GM18507 (cell line): ENCODE data around the gene PRELID3B.

Experiments used
- DNase-seq: peaks from one replicate; pipeline ENCODE4 v3.0.0; 2011; ENCODE audit warnings: low read depth; ENCODE audit not compliant: insufficient read length; ENCODE audit errors: extremely low spot score
- FAIRE-seq: peaks from 2 replicates; lab custom pipeline; 2011; peaks lifted over from hg19 to GRCh38; lab: Jason Lieb, UNC

The PRELID3B gene

DNA sequence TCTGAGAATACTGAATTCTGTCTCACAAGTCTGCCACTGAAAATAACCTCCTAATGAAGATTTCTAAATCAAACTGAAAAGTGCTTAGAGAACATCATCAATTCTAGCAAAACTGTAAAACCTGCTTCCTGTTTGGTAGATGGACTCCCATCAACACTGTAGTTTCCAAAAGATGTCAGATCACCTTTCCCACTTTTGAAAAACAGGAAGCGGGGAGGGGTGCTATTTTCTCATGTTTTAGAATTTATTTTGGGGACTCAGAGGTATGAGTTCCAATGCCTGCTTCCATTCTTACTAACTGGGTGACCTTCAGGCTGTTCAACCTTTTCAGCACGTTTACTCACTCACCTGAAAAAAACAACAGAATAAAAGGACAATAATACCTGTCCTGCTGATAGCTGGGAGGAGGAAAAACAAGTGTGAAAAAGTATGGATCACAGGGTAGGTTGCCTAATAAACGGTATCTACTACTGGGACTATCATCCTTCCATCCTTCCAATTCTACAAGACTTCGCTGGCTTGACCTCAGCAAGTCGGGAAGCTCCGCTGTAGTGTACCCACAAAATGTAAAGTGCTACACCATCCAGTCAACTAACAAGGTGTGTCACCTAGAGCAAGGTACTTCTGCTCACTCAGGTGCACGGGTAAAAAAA is 11.5 kb downstream of the PRELID3B start:
- DNase-seq (no peak), FAIRE-seq (peak; percentile 53)

- DNase-seq (no peak), FAIRE-seq (no peak)
Measured at GRCh38 chr20:59028812-59029211, 13.8 kb downstream of the PRELID3B start.

DNA sequence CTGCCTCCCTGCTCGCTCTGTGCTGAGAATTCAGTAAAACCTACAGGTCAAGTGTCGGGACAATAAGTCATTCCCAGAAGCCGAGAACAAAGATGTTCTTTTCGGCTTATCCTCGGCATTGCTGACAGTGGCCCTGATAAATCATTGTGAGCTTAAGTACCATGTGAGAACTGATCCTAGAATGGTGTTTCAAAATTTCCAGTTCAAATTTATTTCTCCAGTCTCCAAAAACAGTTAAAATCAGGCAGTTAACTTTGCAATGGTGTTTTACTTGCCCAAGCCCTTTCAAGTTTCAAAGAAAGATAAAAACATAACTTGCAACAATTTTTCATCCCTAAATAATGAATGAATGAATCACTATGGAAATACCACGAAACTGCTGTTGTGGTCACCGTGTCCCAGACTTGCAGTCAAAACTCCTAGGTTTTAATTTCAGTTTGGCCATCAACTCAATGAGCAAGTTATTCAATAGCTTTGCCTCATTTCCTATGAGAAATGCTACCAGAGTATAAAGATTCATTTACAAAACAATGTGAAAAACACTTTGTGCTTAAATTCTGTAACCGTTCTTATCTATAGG is 14.8 kb downstream of the PRELID3B start:
- no peak for DNase-seq
- no peak for FAIRE-seq

DNA sequence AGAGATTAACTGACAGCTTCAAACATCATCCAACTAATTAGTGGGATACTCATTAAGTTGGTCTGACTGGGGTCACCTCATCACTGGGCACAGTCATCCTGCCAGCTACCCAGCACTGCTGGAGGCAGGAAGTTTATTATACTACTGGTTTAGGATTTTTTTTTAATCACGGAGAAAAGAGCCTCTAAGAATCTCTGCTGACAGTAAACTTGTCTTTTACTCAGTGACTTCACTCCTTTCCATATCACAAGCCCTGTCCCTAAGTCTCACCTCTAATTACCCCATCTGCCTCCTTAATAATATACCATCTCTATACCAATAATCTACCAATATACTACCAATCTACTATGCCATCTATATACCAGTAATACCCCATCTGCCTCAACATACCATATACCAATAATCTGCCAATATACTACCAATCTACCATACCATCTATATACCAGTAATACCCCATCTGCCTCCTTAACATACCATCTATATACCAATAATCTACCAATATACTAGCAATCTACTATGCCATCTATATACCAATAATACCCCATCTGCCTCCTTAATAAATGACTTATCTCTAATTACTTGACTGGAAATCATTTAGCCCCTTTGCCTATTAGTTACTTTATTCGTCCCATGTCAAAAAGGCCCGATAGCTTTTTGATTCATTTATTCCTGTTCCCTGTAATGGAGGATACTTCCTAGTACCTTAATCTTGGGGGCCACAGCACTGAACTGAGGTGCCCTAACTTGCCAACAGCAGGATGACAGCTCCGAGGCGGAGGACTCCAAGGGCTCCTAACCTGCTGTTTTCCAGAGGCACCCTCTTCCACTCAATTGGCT is 15.5 kb downstream of the PRELID3B start:
- DNase-seq = no peak
- FAIRE-seq = no peak

DNA sequence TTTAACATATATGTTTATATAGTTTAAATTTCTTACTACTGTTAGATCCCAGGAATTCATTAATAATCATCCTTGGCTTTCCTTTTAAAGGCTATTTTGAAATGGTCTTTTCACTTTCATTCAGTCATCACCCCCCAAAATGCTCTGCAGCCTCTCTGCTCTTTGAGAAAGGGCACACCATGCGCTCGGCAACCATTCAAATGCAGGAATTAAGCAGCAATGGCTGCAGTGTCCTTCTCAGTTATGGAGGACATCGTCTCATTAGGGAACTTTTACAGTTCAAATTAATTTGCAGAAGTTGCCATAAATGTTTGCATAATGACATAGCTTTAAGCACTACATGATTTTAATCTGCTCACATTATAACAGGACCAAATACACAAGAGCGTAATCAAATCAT is 17.1 kb downstream of the PRELID3B start:
- DNase-seq (no peak), FAIRE-seq (no peak)

GRCh38 chr20:59025086-59025485 is 17.5 kb downstream of the PRELID3B start:
- DNase-seq = no peak
- FAIRE-seq = no peak

DNA sequence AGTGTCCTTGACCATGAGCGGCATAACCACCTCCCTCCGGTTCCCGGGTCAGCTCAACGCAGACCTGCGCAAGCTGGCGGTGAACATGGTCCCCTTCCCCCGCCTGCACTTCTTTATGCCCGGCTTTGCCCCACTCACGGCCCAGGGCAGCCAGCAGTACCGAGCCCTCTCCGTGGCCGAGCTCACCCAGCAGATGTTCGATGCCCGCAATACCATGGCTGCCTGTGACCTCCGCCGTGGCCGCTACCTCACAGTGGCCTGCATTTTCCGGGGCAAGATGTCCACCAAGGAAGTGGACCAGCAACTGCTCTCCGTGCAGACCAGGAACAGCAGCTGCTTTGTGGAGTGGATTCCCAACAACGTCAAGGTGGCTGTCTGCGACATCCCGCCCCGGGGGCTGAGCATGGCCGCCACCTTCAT is 18.5 kb downstream of the PRELID3B start:
- FAIRE-seq (no peak), DNase-seq (no peak)

- FAIRE-seq (no peak), DNase-seq (no peak)
Measured at GRCh38 chr20:59023616-59024015, 19.0 kb downstream of the PRELID3B start.

- no peak for DNase-seq
- FAIRE-seq = no peak
Measured at GRCh38 chr20:59022754-59023153, 19.8 kb downstream of the PRELID3B start.

- DNase-seq (no peak), FAIRE-seq (no peak)
Measured at GRCh38 chr20:59020938-59021551, 21.5 kb downstream of the PRELID3B start.

DNA sequence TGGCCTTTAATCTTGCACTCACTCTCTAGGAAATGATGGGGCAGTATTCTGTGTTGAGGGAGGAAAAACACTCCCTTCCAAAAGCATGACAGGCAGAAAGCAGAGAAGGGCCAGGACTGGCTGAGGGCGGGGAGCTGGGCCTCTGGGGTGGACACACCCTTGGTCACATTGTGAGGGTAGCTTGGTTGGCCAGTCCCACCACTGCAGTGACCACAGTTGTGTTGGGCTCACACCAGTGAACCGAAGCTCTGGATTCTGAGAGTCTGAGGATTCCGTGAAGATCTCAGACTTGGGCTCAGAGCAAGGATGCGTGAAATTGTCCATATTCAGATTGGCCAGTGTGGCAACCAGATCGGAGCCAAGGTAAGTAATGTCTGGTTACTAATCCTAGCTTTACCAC is 23.4 kb downstream of the PRELID3B start, which contains the start of gene TUBB1:
TUBB1 (plus strand) TSS at position 213 of the 400 bp plus-strand sequence; CDS start at position 307, 94 bp downstream.
- FAIRE-seq = no peak
- no peak for DNase-seq

DNA sequence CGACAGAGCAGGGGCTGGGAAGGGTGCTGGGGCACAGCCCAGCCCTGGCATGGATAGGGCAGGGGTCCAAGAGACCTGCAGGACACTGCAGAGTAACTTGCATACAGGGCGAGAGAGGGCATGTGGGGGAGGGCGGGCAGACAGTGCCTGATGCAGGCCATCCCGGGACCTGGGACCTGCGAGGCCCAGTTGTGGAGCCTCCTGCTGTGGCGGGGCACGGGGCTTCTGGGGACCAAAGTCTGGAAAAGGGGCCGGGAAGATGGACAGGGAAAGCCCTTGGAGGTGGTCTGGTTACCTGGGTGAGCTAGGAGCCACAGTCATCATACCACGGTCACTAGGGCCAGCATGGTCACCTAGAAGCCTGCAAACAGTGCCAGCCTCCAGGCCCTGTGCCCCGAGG is 23.8 kb downstream of the PRELID3B start:
- FAIRE-seq (no peak), DNase-seq (no peak)

DNA sequence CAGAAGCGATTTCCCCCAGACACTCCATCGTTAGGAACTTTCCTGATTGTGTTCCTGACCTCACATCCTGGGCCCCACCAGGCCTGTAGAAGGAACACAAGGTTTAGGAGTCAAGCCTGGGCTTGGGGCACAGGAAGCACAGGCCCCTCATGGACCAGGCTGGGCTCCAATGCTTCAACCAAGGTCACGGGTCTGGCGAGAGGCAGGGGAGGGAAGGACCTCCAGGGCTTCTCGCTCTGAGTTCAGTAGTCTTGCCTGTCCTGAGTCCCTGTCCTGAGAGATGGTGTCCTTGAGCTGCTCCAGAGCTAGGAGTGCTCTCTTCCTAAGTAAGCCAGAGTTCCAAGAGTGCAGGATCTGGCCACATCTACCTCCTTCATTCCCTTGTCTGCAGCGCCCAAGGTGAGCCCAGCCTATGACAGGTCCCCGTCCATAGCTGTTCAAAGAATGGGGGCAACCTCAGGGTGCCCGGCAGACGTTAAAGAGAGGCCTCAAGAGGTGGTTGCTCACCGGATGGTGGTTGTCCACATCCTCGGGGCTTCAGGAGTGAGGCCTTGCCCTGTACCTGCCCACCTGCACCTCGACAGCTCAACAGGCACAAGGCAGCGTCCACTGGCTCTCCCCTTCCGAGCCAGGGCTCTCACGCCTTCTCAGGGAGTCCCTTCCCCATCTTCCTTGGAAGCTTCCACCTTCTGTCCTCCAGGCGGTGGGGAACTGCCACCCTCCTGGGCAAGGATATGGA is 24.9 kb downstream of the PRELID3B start:
- FAIRE-seq = no peak

GRCh38 chr20:59016795-59017492 is 25.6 kb downstream of the PRELID3B start:
- no peak for DNase-seq

More for the DNA sequence above, 24.9 kb downstream of the PRELID3B start:
- DNase-seq = no peak

GRCh38 chr20:59015812-59016711 is 26.5 kb downstream of the PRELID3B start:
- DNase-seq (no peak), FAIRE-seq (no peak)

More at GRCh38 chr20:59016795-59017492, 25.6 kb downstream of the PRELID3B start:
- FAIRE-seq = no peak

GRCh38 chr20:59015411-59015810 is 27.2 kb downstream of the PRELID3B start:
- DNase-seq = no peak
- no peak for FAIRE-seq

DNA sequence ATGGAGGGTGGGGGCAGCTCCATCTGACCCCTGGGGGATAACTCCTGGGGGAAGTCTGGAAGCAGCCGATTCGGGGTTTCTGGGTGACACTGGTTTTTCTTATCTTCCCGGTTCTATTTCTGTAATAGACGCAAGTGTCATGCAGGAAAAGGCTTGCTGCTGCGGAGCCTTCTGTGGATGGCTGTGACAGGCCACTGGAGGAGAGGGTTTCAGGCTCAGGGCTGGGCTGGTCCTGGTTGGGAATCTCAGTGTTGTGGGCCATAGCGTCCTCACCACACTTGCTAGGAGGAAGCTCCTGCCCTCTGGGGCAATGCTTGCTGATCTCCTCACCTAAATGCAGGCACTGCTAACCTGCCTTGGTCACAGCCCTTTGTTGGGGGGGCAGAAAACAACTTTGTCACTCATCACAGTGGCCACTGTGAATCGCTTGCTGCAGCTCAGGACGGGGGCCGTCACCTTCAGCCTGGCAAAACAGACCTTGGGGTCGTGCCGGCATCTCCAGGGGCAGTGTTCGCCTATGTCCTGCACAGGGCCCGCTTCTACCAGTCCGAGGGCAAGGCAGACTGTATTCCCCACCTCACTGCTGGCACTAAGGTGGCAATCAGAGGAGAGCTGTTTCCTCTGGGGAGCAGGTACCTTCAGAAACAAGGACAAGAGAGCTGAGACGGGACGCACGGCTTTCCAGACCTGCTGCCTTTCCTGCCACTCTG is 27.8 kb downstream of the PRELID3B start:
- DNase-seq (no peak), FAIRE-seq (no peak)
